GM12875 (cell line): ENCODE data around the gene OR8D1.

Experiments used
- H3K4me3 ChIP-seq: one replicate; pipeline ENCODE4 v1.5.1; 2011; ENCODE audit warnings: low read depth, low read length, control low read depth
- TF ChIP-seq, protein P1 (sequence below): IDR thresholded peaks from 2 replicates; pipeline ENCODE4 v1.5.1; 2011; ENCODE audit warnings: low read depth, mild to moderate bottlenecking, control low read depth, inconsistent platforms, low read length, moderate library complexity, borderline replicate concordance; ENCODE audit not compliant: insufficient read depth

The OR8D1 gene

DNA sequence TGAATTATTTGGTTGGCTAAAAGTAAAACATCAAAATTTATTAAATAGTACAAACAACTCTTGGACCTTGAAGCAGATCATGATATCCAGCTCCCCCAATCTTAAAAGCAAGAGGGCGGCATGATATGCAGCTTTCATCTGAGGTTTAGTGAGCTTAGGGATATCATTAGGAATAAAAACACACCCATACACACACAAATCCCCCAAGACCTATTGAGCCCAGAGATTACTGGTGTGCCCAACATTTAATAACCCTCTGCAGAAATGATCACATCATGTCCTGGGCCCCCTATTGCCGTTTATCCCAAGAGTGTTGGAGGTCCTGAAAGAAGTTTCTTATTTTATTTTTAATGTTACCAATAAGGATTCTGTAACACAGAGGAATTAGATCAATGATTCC is at the start of gene OR8D1:
Gene OR8D1 (minus strand): TSS at position 101 of the 400 bp plus-strand sequence. CDS start 3,183 bp downstream, outside the sequence.
- TF ChIP-seq, protein P1, sequence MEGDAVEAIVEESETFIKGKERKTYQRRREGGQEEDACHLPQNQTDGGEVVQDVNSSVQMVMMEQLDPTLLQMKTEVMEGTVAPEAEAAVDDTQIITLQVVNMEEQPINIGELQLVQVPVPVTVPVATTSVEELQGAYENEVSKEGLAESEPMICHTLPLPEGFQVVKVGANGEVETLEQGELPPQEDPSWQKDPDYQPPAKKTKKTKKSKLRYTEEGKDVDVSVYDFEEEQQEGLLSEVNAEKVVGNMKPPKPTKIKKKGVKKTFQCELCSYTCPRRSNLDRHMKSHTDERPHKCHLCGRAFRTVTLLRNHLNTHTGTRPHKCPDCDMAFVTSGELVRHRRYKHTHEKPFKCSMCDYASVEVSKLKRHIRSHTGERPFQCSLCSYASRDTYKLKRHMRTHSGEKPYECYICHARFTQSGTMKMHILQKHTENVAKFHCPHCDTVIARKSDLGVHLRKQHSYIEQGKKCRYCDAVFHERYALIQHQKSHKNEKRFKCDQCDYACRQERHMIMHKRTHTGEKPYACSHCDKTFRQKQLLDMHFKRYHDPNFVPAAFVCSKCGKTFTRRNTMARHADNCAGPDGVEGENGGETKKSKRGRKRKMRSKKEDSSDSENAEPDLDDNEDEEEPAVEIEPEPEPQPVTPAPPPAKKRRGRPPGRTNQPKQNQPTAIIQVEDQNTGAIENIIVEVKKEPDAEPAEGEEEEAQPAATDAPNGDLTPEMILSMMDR: no peak
- H3K4me3 ChIP-seq: no peak within 1 kb of the TSS

DNA sequence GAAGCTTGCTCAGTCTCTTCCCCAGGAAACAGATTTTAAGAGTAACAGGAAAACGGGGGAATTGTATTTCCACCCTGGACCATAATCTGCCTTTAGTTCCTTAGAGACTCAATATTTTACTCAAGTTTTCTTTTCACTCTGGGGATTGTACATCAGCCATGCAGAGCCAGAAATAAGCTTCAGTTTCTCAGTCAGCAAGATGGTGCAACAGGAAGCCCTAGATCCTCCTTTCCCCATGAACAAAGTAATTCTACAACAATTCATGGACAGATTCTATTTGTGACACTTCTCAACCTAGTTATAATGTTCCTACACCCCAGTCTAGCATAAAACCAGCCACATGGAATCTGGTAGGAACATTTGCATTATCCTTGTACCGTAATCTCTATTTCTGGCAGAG is 45.8 kb upstream of the OR8D1 start:
- TF ChIP-seq, protein P1: no peak
- H3K4me3 ChIP-seq: no peak overlapping the region

DNA sequence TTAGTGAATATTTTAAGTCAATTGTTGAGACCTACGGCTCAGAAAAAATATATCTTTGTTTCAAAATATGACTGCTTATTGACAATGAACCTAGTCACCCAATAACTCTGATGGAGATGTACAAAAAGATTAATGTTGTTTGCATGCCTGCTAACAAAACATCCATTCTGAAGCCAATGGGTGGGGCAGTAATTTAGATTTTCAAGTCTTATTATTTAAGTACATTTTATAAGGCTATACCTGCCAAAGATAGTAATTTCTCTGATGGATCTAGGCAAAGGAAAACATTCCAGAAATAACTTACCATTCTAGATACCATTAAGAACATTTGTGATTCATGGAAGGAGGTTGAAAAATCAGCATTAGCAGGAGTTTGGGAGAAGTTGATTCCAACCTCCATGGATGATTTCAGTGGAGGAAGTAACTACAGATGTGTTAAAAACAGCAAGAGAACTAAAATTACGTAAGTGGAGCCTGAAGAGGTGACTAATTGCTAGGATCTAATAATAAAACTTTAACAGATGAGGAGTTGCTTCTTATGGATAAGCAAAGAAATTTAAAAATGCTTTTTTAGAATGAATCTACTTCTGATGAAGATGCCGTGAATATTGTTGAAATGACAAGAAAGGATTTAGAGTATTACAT is 32.7 kb upstream of the OR8D1 start:
- no peak overlapping the region for H3K4me3 ChIP-seq
- TF ChIP-seq, protein P1: no peak

DNA sequence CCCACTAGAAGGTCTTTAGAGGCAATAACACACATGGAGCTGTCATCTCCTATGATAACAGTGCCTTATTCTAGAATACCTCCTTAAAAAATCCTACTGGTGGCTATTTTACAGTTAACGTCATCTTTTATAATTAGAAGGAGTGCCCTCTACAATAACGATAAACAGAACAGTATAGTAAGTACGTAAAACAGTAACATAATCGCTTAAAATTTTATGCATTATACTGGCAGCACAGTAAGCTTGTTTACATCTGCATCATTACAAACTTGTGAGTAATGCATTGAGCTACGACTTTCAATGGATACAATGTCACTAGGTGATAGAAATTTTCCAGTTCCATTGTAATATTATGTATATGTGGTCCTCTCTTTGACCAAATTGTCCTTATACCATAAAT is 30.6 kb upstream of the OR8D1 start:
- TF ChIP-seq, protein P1: no peak

DNA sequence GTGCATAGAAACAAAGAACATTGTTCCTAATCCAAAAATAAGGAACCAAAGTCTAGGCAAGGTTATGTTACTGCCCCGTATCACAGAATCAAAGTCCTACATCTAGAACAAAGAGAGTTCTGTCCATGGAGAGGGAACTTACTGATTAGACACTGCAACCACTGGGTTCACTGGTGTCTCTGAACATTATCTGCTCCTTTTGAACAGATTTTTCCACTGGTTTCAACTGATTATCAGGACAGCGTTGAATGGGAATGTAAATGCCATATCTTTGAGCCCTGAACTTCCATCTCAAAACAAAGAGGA is 26.3 kb upstream of the OR8D1 start:
- H3K4me3 ChIP-seq: no peak overlapping the region
- TF ChIP-seq, protein P1: no peak

More for the DNA sequence above, 30.6 kb upstream of the OR8D1 start:
- no peak overlapping the region for H3K4me3 ChIP-seq

DNA sequence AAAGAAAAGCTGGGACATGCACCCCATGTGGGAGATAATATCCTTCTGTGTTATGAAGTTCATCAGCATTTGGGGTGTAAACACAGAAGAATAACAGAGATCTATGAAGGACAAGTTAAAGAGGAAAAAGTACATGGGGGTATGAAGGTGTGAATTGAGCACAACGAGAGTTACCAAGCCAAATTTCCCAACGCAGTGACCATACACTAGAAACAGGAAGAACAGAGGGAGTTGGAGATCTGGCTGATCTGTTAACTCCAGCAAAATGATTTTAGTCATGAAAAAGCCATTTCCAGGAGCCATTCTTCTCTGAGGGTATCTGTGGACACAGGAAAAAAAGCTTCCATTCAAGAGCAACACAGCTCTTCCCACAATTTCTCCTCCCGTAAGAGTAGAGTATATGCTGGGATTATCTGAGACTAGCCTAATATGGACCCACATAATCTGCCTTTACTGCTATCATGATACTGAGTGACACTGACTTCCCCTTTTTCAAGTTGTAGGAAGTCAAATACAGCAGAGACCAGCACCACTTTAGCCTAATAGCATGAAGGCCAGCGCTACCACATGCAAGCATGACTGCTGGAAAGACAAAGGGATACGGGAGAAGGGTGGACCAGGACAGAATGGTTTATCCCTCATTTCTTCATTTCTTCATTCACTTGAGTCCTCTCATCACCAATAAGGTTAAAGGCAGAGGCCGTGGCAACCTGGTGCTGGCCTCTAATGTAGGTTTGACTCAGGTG is 25.8 kb upstream of the OR8D1 start:
- TF ChIP-seq, protein P1: no peak
- no peak overlapping the region for H3K4me3 ChIP-seq

DNA sequence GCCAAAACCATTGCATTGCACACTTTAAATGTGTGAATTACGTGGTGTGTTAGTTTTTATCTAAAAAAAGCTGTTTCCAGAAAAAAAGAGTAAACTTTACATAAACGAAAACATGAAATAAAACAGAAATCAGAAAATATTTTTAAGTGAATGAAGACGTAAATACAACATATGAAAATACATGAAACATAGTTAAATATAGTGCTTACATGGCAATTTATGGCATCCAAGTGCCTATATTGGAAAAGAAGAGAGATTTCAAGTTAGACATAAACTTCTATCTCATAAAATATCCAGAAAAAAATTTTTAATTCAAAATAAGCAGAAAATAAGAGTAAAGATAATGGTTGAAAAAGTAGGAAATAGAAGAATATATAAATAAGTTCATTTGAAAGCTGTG is 18.1 kb upstream of the OR8D1 start:
- TF ChIP-seq, protein P1: no peak
- no peak overlapping the region for H3K4me3 ChIP-seq
